Placental epithelial cell (primary cell): ENCODE data around the gene ZNF180. TPM values are rescaled to one million over a fixed set of nuclear protein-coding genes. Genes with fewer than 3 reads are reported as not detected.

Source experiments
- total RNA-seq: library from RNA; depleted of rRNA; stranded (reverse); fragments of >200 nt; gene quantifications from 2 replicates; pipeline ENCODE4 v1.2.3, GENCODE V29; 2012

The ZNF180 gene
- total RNA-seq: 10.2 and 14.3 TPM in 2 replicates

GRCh38 chr19:44499962-44500949 lies at the start of gene ZNF180:
Gene ZNF180, minus strand, starts transcription at chr19:44500522. Its CDS starts 3,188 bp downstream, at chr19:44497334.

GRCh38 chr19:44529536-44529935 lies 29.2 kb upstream of the ZNF180 start, which contains the start of gene CEACAM20:
Gene CEACAM20, minus strand, starts transcription at chr19:44529675. Its CDS starts 166 bp downstream, at chr19:44529509.

GRCh38 chr19:44447916-44448674 lies 52.2 kb downstream of the ZNF180 start, which contains the start of gene ZNF229:
Gene ZNF229, minus strand, starts transcription at chr19:44448472. Its CDS starts 5,625 bp downstream, at chr19:44442847.

Other genes with a start within 250 kb of the ZNF180 start
- gene ZNF233, start 240.6 kb downstream of the ZNF180 start, total RNA-seq: 0.39 TPM in 1 of 2 replicates, not detected in the other
- gene ZNF235, start 195.5 kb downstream of the ZNF180 start, total RNA-seq: 5.5 and 8.2 TPM in 2 replicates
- 4.3 and 7.9 TPM in 2 replicates for gene ZNF112, start 143.8 kb downstream of the ZNF180 start, total RNA-seq
- 1.3 and 2.0 TPM in 2 replicates for gene ZNF285, start 98.9 kb downstream of the ZNF180 start, total RNA-seq
- gene ZNF229, start 52.0 kb downstream of the ZNF180 start, total RNA-seq: 14.7 and 18.8 TPM in 2 replicates
- gene CEACAM20, start 29.2 kb upstream of the ZNF180 start, total RNA-seq: not detected in 2 replicates
- not detected in 2 replicates for gene IGSF23, start 113.0 kb upstream of the ZNF180 start, total RNA-seq
- 61.2 and 139 TPM in 2 replicates for gene PVR, start 143.4 kb upstream of the ZNF180 start, total RNA-seq
- gene CEACAM19, start 171.0 kb upstream of the ZNF180 start, total RNA-seq: 3.4 and 3.5 TPM in 2 replicates
- not detected in 2 replicates for gene CEACAM16, start 198.6 kb upstream of the ZNF180 start, total RNA-seq
- 3.1 TPM in 2 replicates for gene BCL3, start 248.2 kb upstream of the ZNF180 start, total RNA-seq